ACC112 (cell line): ENCODE measurements around the gene DCAF6.
A peak's percentile ranks its signal among the peaks of the same experiment; 100 is the strongest.
"Not testable (repeated sequence)": the region's sequence is repeated elsewhere in the genome, so short reads cannot be mapped to it uniquely, and the experiment has no call there.

Experiments used
- H2AFZ ChIP-seq: fragments of 200-600 bp; sonication (generic); one replicate; pipeline ENCODE4 v1.6.0; 2017; ENCODE audit warnings: antibody characterized with exemption, low read length; ENCODE audit not compliant: unreplicated experiment
- H3K27ac ChIP-seq: fragments of 200-600 bp; sonication (generic); 2 replicates; pipeline ENCODE4 v1.5.1; 2014; ENCODE audit warnings: low read depth, mild to moderate bottlenecking, antibody characterized with exemption, low read length, moderate library complexity
- H3K27me3 ChIP-seq: fragments of 200-600 bp; sonication (generic); 2 replicates; pipeline ENCODE4 v1.6.1; 2014; ENCODE audit warnings: mild to moderate bottlenecking, antibody characterized with exemption, low read length, moderate library complexity, mixed read lengths; ENCODE audit not compliant: insufficient read depth
- H3K36me3 ChIP-seq: fragments of 200-600 bp; sonication (generic); 2 replicates; pipeline ENCODE4 v1.6.1; 2016; ENCODE audit warnings: mild to moderate bottlenecking, antibody characterized with exemption, low read length, moderate library complexity, mixed read lengths; ENCODE audit not compliant: insufficient read depth
- H3K4me1 ChIP-seq: fragments of 200-600 bp; sonication (generic); one replicate; pipeline ENCODE4 v1.6.1; 2016; ENCODE audit warnings: low read length, mixed read lengths; ENCODE audit not compliant: insufficient read depth, unreplicated experiment, control insufficient read depth
- H3K4me3 ChIP-seq: fragments of 200-600 bp; sonication (generic); 2 replicates; pipeline ENCODE4 v1.5.1; 2014; ENCODE audit warnings: mild to moderate bottlenecking, low read depth, low read length
- H3K79me2 ChIP-seq: fragments of 200-600 bp; sonication (generic); one replicate; pipeline ENCODE4 v1.6.0; 2016; ENCODE audit warnings: low read length; ENCODE audit not compliant: control insufficient read depth, unreplicated experiment, insufficient read depth

Gene DCAF6

GRCh38 chr1:167923324-167924056 is 13.0 kb upstream of the DCAF6 start:
- no peak overlapping the region for H3K27ac ChIP-seq

GRCh38 chr1:167924102-167924501 is 12.4 kb upstream of the DCAF6 start:
- Histone ChIP-seq H3K27ac (no peak overlapping the region), H3K4me1 (peaks cover 21% of the 10 kb centered on the region), H3K79me2 (peaks cover 27% of the 10 kb centered on the region)

More at GRCh38 chr1:167923324-167924056, 13.0 kb upstream of the DCAF6 start:
- H2AFZ ChIP-seq, result no peak overlapping the region
- H3K36me3 ChIP-seq, result peaks cover 5% of the 10 kb centered on the region; the same call in 1 of the 2 replicates
- no peaks in the 10 kb centered on the region for H3K27me3 ChIP-seq
- peaks cover 25% of the 10 kb centered on the region for H3K79me2 ChIP-seq
- no peak overlapping the region for H3K4me3 ChIP-seq
- H3K4me1 ChIP-seq, result peaks cover 21% of the 10 kb centered on the region

DNA sequence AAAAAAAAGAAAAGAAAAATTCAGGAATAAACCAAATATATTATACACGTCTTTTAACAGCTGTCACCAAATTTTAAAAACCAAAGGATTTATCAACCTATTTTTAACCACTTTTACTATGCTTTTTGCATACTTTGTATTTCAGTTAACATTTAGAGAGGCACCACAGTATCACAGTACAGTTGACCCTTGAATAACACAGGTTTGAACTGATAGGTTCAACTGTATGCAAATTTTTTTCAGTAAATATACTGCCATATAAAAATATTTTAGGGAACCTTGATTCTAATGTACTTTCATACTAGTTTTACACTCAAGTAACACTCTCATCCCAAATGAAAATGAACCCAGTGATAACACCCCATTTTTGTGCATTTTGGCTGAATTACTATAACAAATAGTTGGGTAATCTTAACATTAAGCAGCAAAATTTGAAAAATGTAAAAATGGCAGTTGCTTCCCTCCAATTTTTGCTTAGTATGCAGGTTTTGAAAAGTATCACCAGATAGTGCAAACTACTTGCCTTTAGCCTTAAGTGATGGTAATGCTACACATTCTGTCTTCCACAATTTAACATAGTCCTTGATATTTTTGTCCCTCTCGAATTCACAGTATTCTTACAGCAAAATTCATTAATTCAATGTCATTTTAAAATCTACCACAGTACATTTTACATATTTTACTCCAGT is 11.8 kb upstream of the DCAF6 start:
- Histone ChIP-seq H3K79me2 (peaks cover 30% of the 10 kb centered on the region), H2AFZ (no peak overlapping the region), H3K4me1 (peaks cover 21% of the 10 kb centered on the region), H3K27me3 (no peaks in the 10 kb centered on the region), H3K27ac (no peak overlapping the region), H3K36me3 (peaks cover 5% of the 10 kb centered on the region; the same call in 1 of the 2 replicates), H3K4me3 (no peak overlapping the region)

More at GRCh38 chr1:167924102-167924501, 12.4 kb upstream of the DCAF6 start:
- peaks cover 5% of the 10 kb centered on the region; the same call in 1 of the 2 replicates for H3K36me3 ChIP-seq
- H3K27me3 ChIP-seq, result no peaks in the 10 kb centered on the region
- no peak overlapping the region for H3K4me3 ChIP-seq
- no peak overlapping the region for H2AFZ ChIP-seq

GRCh38 chr1:167926486-167926997 is 9.9 kb upstream of the DCAF6 start:
- H3K79me2 ChIP-seq, result peaks cover 40% of the 10 kb centered on the region

GRCh38 chr1:167927046-167927754 is 9.3 kb upstream of the DCAF6 start:
- Histone ChIP-seq H3K79me2 (peaks cover 41% of the 10 kb centered on the region), H3K4me1 (peaks cover 16% of the 10 kb centered on the region), H2AFZ (no peak overlapping the region), H3K27ac (no peak overlapping the region), H3K27me3 (no peaks in the 10 kb centered on the region), H3K4me3 (no peak overlapping the region), H3K36me3 (peaks cover 5% of the 10 kb centered on the region; the same call in 1 of the 2 replicates)

More at GRCh38 chr1:167926486-167926997, 9.9 kb upstream of the DCAF6 start:
- no peak overlapping the region for H2AFZ ChIP-seq
- no peaks in the 10 kb centered on the region for H3K27me3 ChIP-seq
- no peak overlapping the region for H3K4me3 ChIP-seq
- H3K36me3 ChIP-seq, result peaks cover 5% of the 10 kb centered on the region; the same call in 1 of the 2 replicates
- peaks cover 21% of the 10 kb centered on the region for H3K4me1 ChIP-seq
- H3K27ac ChIP-seq, result no peak overlapping the region

DNA sequence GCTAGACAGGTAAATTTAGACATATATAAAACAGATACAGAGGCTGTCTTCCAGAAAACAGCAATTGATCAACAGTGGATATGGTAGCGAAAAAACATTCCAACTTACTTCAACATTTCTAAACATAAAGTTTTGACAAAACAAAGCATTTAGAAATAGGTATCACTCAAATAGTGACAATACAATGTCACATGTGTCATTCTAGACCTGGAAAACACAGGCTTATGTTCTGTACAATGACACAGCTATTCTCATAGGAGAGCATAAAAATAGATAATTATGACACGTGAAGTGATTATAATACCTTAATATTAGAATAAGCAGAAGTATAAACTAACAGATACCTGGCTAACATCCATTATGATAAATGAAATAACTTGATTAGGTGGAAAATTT is 8.0 kb upstream of the DCAF6 start:
- Histone ChIP-seq H3K27ac (no peak overlapping the region), H3K4me1 (peaks cover 6% of the 10 kb centered on the region), H2AFZ (no peak overlapping the region), H3K27me3 (no peaks in the 10 kb centered on the region), H3K36me3 (0 out of 2 replicates have a peak, but pooled peaks cover under 1% of the 10 kb centered on the region), H3K4me3 (no peak overlapping the region), H3K79me2 (peaks cover 43% of the 10 kb centered on the region)

DNA sequence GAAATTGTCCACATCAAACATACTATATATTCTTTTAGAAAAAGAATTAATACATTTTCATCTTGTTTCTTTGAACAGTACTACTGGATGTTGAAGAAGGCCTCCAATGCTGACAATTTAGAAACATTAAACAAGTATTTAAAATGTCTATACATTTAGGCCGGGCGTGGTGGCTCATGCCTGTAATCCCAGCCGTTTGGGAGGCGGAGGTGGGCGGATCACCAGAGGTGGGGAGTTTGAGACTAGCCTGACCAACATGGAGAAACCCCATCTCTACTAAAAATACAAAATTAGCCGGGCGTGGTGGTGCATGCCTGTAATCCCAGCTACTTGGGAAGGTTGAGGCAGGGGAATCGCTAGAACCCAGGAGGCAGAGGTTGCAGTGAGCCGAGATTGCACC is 7.6 kb upstream of the DCAF6 start:
- H3K4me1 ChIP-seq, H2AFZ ChIP-seq, H3K4me3 ChIP-seq, H3K36me3 ChIP-seq, H3K27ac ChIP-seq, H3K27me3 ChIP-seq: not testable (repeated sequence)
- H3K79me2 ChIP-seq, result peaks cover 46% of the 10 kb centered on the region

GRCh38 chr1:167929725-167930124 is 6.8 kb upstream of the DCAF6 start:
- H3K4me1 ChIP-seq, result peaks cover 10% of the 10 kb centered on the region
- H3K79me2 ChIP-seq, result peaks cover 54% of the 10 kb centered on the region
- H3K4me3 ChIP-seq, result no peak overlapping the region
- H3K27ac ChIP-seq, result no peak overlapping the region
- no peaks in the 10 kb centered on the region for H3K36me3 ChIP-seq
- no peak overlapping the region for H2AFZ ChIP-seq
- no peaks in the 10 kb centered on the region for H3K27me3 ChIP-seq

DNA sequence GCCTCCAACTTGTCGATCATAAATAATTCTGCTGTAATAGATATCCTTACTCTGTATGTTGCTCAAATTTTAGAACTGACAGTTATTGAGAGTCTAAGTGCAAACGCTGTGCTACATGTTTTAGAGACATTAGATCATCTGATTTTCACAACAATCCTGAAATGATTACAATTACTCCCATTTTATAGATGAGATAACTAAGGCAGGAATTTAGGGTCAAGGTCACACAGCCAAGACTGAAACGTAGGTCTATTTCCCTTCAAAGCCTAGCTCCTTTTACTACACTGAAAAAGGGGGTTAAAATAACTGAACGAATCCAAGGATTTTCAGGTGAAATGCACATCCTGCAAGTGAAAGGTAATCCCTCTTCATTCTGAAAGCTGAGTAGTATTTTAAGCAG is 2.7 kb upstream of the DCAF6 start:
- H3K36me3 ChIP-seq, result no peaks in the 10 kb centered on the region
- H3K4me3 ChIP-seq, result peak overlapping the region; percentile 85
- H3K4me1 ChIP-seq, result peaks cover 14% of the 10 kb centered on the region
- H2AFZ ChIP-seq, result no peak overlapping the region
- no peak overlapping the region for H3K27ac ChIP-seq
- H3K79me2 ChIP-seq, result peaks cover 59% of the 10 kb centered on the region
- no peaks in the 10 kb centered on the region for H3K27me3 ChIP-seq

DNA sequence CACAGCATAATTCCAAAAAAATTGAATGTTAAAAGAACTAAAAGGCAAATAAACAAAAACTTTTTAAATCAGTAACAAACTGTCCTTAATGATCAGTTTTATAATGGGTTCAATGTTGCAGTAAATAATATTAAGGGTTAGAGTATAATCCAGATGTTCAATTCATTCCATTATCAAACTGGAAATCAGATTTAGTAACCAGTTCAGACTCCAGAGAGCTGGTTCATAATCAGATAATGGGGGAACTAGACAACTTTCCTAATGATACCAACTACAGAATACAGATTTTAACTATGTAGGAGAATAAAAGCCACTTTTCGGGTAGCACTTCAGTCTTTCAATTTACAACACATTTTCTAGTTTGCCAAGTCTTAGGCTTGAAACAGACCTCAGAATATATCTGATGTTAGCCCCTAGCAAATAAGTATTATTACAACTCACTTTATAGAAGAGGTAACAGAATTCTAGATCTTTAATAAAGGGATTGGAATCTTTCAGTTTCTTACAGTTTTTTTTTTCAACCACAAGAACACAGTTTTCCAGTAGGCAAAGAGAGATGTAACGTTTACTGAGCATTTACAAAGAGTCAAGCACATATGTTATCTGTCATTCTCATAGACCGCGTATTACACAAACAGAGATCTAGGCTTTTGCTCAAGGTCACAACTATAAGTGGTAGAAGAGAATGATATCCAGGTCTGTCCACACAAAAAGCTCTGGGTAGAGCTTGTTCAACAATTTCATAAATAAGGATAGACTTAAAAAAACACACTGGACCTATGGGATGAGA is 1.9 kb upstream of the DCAF6 start:
- Histone ChIP-seq H3K27me3 (no peaks in the 10 kb centered on the region), H3K79me2 (peaks cover 63% of the 10 kb centered on the region), H3K4me1 (peaks cover 14% of the 10 kb centered on the region), H3K36me3 (no peaks in the 10 kb centered on the region), H3K4me3 (peak overlapping the region; percentile 85), H3K27ac (peak overlapping the region; percentile 89), H2AFZ (peak overlapping the region; percentile 74)
